ENCODE measurements around the gene BCAS3. TPM values are rescaled to one million over a fixed set of nuclear protein-coding genes. Genes with fewer than 3 reads are reported as not detected.
A peak's percentile ranks its signal among the peaks of the same experiment; 100 is the strongest.

Gene BCAS3
- total RNA-seq, 1 donor from 2014 or later = 30.5 TPM

- H3K27me3 Mint-ChIP-seq (ENCODE audit: low read depth) = no peaks in the 10 kb centered on the region
- peaks cover 55% of the 10 kb centered on the region for H3K4me1 Mint-ChIP-seq
- peak; percentile 28 for TF ChIP-seq CTCF (conservative IDR thresholded peaks at IDR 0.05)
- no peak overlapping the region for H3K4me3 Mint-ChIP-seq
- no peak for DNase-seq (ENCODE audit: low read depth, low spot score)
- no peaks in the 10 kb centered on the region for H3K36me3 Mint-ChIP-seq (ENCODE audit: low read depth)
- no peak overlapping the region for H3K27ac Mint-ChIP-seq (ENCODE audit: unreplicated experiment)
- no peaks in the 10 kb centered on the region for H3K9me3 Mint-ChIP-seq
These were observed 636.9 kb downstream of the BCAS3 start for GRCh38 chr17:61314368-61315078.

GRCh38 chr17:61316633-61317032 lies 639.0 kb downstream of the BCAS3 start:
- no peaks in the 10 kb centered on the region for H3K9me3 Mint-ChIP-seq
- H3K27ac Mint-ChIP-seq (ENCODE audit: unreplicated experiment) = no peak overlapping the region
- no peak for TF ChIP-seq CTCF (conservative IDR thresholded peaks at IDR 0.05)
- no peak overlapping the region for H3K4me3 Mint-ChIP-seq
- H3K36me3 Mint-ChIP-seq (ENCODE audit: low read depth) = no peaks in the 10 kb centered on the region
- H3K4me1 Mint-ChIP-seq = peaks cover 57% of the 10 kb centered on the region
- no peak for DNase-seq (ENCODE audit: low read depth, low spot score)
- no peaks in the 10 kb centered on the region for H3K27me3 Mint-ChIP-seq (ENCODE audit: low read depth)

- no peak for DNase-seq (ENCODE audit: low read depth, low spot score)
- no peak overlapping the region for H3K27ac Mint-ChIP-seq (ENCODE audit: unreplicated experiment)
- H3K9me3 Mint-ChIP-seq = no peaks in the 10 kb centered on the region
- H3K27me3 Mint-ChIP-seq (ENCODE audit: low read depth) = no peaks in the 10 kb centered on the region
- TF ChIP-seq CTCF (conservative IDR thresholded peaks at IDR 0.05) = no peak
- peaks cover 53% of the 10 kb centered on the region for H3K4me1 Mint-ChIP-seq
- H3K36me3 Mint-ChIP-seq (ENCODE audit: low read depth) = no peaks in the 10 kb centered on the region
- H3K4me3 Mint-ChIP-seq = no peak overlapping the region
These were observed 640.1 kb downstream of the BCAS3 start for GRCh38 chr17:61317779-61318178.

- Mint-ChIP-seq H3K27me3 (ENCODE audit: low read depth) (no peaks in the 10 kb centered on the region), H3K4me1 (peaks cover 54% of the 10 kb centered on the region), H3K9me3 (no peaks in the 10 kb centered on the region)
These were observed 641.0 kb downstream of the BCAS3 start for GRCh38 chr17:61318684-61319098.

GRCh38 chr17:61321344-61321743 lies 643.7 kb downstream of the BCAS3 start:
- H3K4me1 Mint-ChIP-seq = peaks cover 71% of the 10 kb centered on the region
- H3K36me3 Mint-ChIP-seq (ENCODE audit: low read depth) = no peaks in the 10 kb centered on the region
- no peaks in the 10 kb centered on the region for H3K9me3 Mint-ChIP-seq
- DNase-seq (ENCODE audit: low read depth, low spot score) = peak; percentile 29
- no peak for TF ChIP-seq CTCF (conservative IDR thresholded peaks at IDR 0.05)
- H3K27me3 Mint-ChIP-seq (ENCODE audit: low read depth) = no peaks in the 10 kb centered on the region
- H3K4me3 Mint-ChIP-seq = peak overlapping the region; percentile 69
- H3K27ac Mint-ChIP-seq (ENCODE audit: unreplicated experiment) = peak overlapping the region; percentile 93

More at GRCh38 chr17:61318684-61319098, 641.0 kb downstream of the BCAS3 start:
- no peak overlapping the region for H3K4me3 Mint-ChIP-seq
- no peaks in the 10 kb centered on the region for H3K36me3 Mint-ChIP-seq (ENCODE audit: low read depth)
- DNase-seq (ENCODE audit: low read depth, low spot score) = no peak
- peak overlapping the region; percentile 44 for H3K27ac Mint-ChIP-seq (ENCODE audit: unreplicated experiment)
- no peak for TF ChIP-seq CTCF (conservative IDR thresholded peaks at IDR 0.05)
